Pons (tissue), 1 donor: ENCODE results near the gene KDM4B.

Experiments used
- DNase-seq: peaks from one replicate; pipeline ENCODE4 v3.0.0-alpha.2; 2016; ENCODE audit warnings: low spot score

Gene KDM4B

GRCh38 chr19:5137114-5137513 lies 168.2 kb downstream of the KDM4B start:
- DNase-seq = no peak

DNA sequence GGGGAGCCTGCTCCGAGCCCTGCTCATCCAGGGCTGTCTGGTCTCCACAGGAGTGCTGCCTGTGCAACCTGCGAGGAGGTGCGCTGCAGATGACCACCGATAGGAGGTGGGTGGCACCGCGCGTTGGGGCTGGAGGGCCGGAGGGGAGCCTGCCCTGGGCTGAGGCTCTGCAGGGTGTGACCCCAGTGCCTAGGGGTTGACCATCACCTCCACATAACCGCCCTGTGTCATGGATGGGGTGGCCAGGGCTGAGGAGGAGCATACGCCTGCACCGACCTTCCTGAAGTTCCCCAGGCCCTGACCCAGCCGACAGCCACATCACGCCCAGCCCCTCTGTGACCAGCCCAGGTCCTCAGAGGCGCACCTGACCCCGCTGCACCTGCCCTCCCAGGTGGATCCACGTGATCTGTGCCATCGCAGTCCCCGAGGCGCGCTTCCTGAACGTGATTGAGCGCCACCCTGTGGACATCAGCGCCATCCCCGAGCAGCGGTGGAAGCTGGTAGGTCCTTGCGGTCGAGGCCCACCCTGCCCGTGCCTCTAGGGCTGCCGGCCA lies 168.7 kb downstream of the KDM4B start:
- DNase-seq = no peak

GRCh38 chr19:5138606-5139582 lies 170.0 kb downstream of the KDM4B start:
- peak; percentile 32 for DNase-seq

DNA sequence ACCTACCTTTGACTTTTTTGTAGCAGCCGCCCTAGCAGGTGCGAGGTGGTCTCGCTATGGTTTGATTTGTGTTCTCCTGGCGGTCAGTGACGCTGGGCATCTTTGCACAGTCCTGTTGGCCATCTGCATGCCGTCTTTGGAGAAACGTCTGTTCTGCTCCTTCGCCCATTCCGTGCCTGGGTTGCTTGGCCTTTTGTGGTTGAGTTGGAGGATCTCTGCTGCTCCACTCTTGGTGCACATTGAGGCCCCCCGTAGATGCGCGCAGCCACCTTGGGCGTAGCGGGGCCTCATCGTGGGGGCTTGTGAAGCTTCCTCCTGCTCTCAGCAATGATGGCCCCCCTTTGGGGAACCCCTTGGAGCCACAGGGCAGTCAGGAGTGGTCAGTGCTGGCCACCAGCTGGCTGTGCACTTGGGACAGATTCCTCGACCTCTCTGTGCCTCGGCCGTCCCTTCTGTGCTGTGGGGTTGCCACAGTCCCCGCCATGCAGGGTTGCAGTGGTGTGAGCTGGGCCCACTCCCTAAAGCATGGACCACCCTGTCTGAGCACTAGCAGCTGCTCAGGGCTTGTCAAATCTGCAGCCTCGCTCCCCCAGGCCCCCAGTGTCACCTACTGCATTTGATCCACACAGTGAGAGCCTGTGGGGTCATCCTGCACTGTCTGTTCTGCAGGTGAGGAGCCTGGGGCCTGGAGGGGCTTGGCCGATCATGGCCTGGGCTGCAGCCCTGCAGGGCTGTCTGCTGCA lies 170.8 kb downstream of the KDM4B start:
- no peak for DNase-seq

DNA sequence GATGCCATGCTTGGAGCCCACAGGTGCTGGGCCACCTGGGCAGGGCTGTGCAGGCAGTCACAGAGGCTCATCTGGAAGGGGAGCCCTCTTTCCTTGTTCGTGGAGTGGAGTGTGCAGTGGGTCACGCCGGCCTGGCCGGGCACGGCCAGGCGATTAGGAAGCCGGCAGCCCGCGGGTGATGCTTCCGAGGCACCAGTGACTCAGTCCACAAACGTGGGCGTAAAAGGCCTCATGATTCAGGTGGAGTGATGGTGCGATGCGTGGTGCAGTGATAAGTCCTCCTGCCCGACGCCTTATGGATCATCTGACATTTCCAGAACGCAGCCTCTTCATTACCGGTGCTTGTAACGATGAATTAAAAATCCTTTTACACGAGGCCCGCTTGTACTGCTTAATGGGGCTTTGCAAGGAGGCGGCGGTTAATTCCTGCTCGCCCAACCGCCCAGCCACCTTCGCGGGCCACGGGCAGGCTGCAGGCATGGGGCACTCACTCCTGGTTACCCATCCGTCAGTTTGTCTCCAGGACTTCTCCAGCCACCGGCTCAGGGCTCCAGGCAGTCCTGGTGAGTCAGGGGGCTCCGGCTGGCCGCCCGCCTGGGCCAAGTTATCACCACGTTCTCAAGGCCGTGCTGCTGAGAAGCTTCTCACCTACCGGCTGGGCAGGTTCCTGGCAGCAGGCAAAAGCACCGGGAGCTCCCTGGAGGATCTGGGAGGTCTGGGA lies 172.4 kb downstream of the KDM4B start:
- DNase-seq = no peak

DNA sequence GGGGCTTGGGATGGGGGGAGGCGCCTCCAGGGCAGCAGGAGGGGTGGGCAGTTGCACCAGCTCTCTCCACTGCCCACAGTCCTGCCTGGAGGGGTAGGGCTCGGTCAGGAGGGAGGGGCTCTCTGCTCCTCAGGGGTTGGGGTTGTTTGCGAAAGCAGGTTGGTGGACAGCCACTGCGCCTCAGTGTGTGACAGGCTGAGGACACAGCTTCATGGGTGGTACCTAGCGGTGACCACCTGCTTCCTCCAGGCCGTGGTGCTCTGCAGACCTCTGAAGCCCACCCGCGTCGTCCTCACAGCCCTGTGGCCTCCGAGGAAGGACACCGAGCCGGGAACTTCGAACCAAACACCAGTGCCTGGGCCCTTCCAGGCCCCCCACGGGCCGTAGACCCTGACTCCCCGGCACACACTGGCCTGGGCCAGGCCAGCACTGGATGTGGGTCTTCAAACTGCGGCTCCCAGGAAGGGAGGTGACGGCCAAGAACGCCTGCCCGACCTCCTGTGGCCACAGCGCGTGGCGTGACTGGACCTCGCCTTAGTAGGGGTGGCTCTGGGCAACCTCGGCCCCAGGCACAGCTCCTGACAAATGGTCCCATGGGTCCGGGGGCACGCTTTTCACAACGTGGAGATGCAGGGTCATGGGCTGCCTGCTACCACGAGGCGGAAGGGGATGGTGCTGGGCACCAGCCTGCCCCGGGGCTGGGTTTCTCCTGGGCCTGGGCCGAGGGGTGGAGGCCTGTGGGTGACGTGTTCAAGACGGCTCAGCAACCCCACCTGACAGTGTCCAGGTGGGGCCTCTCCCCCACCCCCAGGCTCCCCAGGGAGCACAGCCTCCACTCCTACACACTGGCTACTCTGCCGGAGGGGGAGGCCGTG lies 173.2 kb downstream of the KDM4B start:
- no peak for DNase-seq

DNA sequence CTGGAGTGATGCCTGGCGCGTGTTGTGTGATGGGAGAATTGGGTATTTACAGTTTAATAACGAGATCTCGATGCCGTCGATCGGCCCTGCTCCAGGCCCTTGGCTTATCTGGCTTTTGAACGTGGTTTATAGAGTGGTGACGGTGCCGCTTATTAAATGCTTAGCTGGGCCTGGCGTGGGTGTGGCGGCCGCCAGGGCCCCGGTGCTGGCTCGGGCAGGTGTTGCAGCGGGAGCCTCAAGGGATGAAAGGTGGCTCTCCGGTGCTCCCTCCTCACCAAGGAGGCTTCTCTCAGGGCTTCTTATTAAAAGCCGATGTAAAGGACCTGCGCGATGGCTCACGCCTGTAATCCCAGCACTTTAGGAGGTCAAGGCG lies 173.8 kb downstream of the KDM4B start:
- no peak for DNase-seq

DNA sequence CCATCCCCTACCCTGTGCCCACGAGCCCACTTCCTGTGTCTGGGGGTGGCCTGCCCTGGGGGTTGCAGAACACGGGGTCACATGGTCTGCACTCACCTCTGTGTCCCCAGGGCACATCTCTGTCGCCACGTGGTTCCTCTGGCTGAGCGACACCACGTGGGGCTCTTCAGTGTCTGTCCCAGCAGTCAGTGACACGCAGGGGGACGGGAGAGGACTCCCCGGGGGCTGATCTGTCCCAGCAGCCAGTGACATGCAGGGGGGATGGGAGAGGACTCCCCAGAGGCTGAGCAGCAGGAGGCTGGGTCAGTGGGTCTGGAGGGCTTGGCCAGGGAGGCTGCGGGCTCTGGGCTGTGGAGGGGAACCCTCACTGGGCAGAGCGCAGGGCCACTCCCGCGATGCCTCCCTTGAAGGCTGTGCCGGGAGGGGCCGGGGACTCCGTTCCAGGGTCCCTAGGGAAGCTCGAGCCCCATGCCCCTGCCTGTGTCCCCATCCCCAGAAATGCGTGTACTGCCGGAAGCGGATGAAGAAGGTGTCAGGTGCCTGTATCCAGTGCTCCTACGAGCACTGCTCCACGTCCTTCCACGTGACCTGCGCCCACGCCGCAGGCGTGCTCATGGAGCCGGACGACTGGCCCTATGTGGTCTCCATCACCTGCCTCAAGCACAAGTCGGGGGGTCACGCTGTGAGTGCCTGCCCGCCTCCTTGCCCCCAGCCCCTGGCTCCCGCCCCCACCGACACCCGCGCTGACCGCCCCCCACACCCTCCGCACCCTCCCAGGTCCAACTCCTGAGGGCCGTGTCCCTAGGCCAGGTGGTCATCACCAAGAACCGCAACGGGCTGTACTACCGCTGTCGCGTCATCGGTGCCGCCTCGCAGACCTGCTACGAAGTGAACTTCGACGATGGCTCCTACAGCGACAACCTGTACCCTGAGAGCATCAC lies 174.8 kb downstream of the KDM4B start:
- no peak for DNase-seq

GRCh38 chr19:5144545-5145179 lies 175.7 kb downstream of the KDM4B start:
- DNase-seq = no peak

DNA sequence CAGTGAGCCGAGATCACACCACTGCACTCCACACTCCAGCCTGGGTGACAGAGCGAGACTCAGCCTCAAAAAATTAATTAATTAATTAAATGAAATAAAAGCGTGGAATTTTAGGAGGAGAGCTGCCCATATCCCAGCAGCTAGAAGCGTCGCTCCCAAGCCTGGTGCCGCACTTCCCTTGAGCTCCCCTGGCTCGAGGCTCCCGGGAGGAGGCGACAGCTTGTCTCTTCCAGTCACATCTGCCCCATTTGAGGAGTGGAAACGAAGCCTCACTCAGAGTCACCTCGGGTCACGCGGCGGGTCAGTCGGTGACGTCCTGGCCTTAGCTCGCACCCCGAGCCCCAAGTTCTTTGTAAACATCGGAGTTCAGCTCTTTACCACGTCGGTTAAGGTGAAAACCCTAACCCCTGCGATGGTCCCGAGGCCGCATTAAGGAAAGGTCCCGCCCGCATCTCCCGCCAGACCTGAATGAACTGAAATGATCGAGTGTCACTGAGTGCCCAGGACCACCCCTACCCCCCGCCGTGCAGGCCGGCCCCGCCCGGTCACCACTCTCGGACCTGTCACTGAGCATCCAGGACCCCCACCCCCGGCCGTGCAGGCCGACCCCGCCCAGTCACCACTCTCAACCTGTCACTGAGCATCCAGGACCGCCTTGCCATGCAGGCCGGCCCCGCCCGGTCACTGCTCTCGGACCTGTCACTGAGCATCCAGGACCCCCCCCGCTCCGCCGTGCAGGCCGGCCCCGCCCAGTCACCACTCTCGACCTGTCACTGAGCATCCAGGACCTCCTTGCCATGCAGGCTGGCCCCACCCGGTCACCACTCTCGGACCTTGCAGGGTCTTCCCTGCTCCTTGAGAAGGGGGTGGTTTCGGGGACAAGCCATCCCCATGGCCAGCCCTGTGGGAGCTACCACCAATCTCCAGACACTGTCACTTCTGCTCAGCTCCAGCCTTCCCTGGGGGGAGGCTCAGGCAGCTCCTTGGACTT lies 176.9 kb downstream of the KDM4B start:
- no peak for DNase-seq

DNA sequence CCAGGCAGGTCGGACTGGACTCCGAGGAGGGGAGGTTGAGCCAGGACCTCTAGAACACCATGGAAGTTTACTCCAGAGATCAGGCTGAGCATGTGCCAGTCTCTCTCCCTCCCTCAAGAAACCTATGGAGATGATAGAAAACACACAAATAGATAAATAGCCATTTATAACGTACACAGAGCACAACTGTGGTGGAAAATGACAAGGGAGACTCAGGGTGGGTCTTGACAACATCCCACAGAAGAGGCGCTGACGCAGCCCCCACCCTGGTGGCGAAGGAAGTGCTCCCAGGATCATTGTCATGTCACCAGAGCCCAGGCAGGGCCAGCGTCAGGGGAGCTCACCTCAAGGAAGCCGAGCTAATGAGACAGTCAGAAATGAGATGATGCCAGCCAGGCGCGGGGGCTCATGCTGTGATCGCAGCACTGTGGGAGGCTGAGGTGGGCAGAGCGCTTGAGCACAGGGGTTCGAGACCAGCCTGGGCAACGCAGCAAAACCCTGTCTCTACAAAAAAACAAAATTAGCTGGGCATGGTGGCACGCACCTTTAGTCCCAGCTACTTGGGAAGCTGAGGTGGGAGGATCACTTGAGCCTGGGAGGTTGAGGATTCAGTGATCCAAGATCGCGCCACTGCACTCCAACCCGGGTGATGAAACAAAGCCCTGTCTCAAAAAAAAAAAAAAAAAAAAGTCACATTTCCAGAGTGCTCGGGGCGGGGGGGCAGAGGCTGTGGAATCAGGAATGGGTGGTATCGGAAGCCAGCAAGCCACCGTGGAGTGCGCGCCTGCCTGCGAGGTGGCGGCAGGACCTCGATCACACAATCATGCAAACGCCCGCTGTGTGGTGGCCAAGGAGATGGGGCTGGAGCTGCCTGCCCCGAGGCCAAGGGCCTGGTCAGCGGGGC lies 178.4 kb downstream of the KDM4B start:
- no peak for DNase-seq

GRCh38 chr19:5147978-5148793 lies 179.3 kb downstream of the KDM4B start:
- peak; percentile 28 for DNase-seq

- DNase-seq = no peak
These were observed 179.9 kb downstream of the KDM4B start for GRCh38 chr19:5148794-5149190.

- DNase-seq = no peak
These were observed 180.6 kb downstream of the KDM4B start for GRCh38 chr19:5149508-5149907.

- no peak for DNase-seq
These were observed 181.3 kb downstream of the KDM4B start for GRCh38 chr19:5149932-5150901.
